HepG2 (cell line): ENCODE data around the gene MIB2. TPM values are rescaled to one million over a fixed set of nuclear protein-coding genes. Genes with fewer than 3 reads are reported as not detected.

Experiments used
- ATAC-seq: fragments of 200-7000 bp; cut with Tn5 transposase; 3 replicates; pipeline ENCODE4 v1.9.1; 2020; ENCODE audit warnings: mild to moderate bottlenecking, moderate library complexity
- BruUV-seq: library from RNA; stranded (reverse); fragments of 400-500 nt; replicated peaks from 2 replicates; lab custom pipeline; 2021; lab: Mats Ljungman, UMichigan
- CTCF ChIA-PET: fragments of 300-600 bp; formaldehyde crosslinking; extraction: SDS; loops from one replicate; lab custom pipeline; 2021; ENCODE audit warnings: low total read pairs, inconsistent platforms, low intra/inter-chr PET ratio; lab: Yijun Ruan, JAX
- POLR2A ChIA-PET: fragments of 350-600 bp; sonication (Branson Sonifier 250); formaldehyde crosslinking; loops from one replicate; lab custom pipeline; 2020; ENCODE audit warnings: antibody characterized with exemption, inconsistent platforms; lab: Yijun Ruan, JAX
- DNase-seq: peaks from one replicate; pipeline ENCODE4 v3.0.0-alpha.2; 2015; ENCODE audit warnings: low spot score
- FAIRE-seq: peaks from 3 replicates; lab custom pipeline; 2011; peaks lifted over from hg19 to GRCh38; lab: Jason Lieb, UNC
- H2AFZ ChIP-seq: one replicate; pipeline ENCODE4 v1.6.1; 2011; ENCODE audit warnings: low read length, inconsistent platforms
- H3K27ac ChIP-seq: fragments of 300-600 bp; 3 replicates; pipeline ENCODE4 v1.8.0; 2011; ENCODE audit warnings: mixed run types, mild to moderate bottlenecking, mixed read lengths, low read length, inconsistent platforms; ENCODE audit not compliant: insufficient read depth; ENCODE audit errors: extremely low read length
- H3K27me3 ChIP-seq, 2 experiments: fragments of 200-600 bp in 1 of 2; 2 replicates in 1 of 2; 3 replicates in 1 of 2; pipeline versions ENCODE4 v1.6.0 to v1.8.0; 2011; ENCODE audit warnings: low read length in 2 of 2, mild to moderate bottlenecking in 2 of 2, moderate library complexity in 2 of 2, inconsistent platforms in 1 of 2; ENCODE audit not compliant: insufficient read depth in 2 of 2, control insufficient read depth in 1 of 2
- H3K36me3 ChIP-seq, 2 experiments: fragments of 200-600 bp in 1 of 2; replicated peaks in 1 of 2; 2 replicates in 1 of 2; 3 replicates in 1 of 2; pipeline versions ENCODE4 v1.5.1 to v1.8.0; 2011; ENCODE audit warnings: low read length in 2 of 2, inconsistent platforms in 1 of 2; ENCODE audit not compliant: insufficient read depth in 2 of 2, control insufficient read depth in 1 of 2
- H3K4me1 ChIP-seq: 2 replicates; pipeline ENCODE4 v1.5.1; 2012; ENCODE audit warnings: low read length, inconsistent platforms; ENCODE audit not compliant: insufficient read depth
- H3K4me2 ChIP-seq: 2 replicates; pipeline ENCODE4 v1.6.0; 2011; ENCODE audit warnings: low read depth, low read length, inconsistent platforms
- H3K4me3 ChIP-seq, 3 experiments: fragments of 200-600 bp in 1 of 3; sonication (generic), shearing (Covaris generic) in 1 of 3; replicated peaks in 1 of 3; 2 replicates each; pipeline ENCODE4 v1.5.1; 2011 to 2016; ENCODE audit warnings: low read length in 3 of 3, inconsistent platforms in 2 of 3, low read depth in 2 of 3, mild to moderate bottlenecking in 2 of 3, control low read depth in 1 of 3, mixed read lengths in 1 of 3; ENCODE audit not compliant: insufficient read depth in 1 of 3
- H3K79me2 ChIP-seq: one replicate; pipeline ENCODE4 v1.6.1; 2011; ENCODE audit warnings: low read length, inconsistent platforms; ENCODE audit not compliant: insufficient read depth
- H3K9ac ChIP-seq: 2 replicates; pipeline ENCODE4 v1.6.0; 2011; ENCODE audit warnings: mild to moderate bottlenecking, low read depth, low read length, inconsistent platforms; ENCODE audit not compliant: insufficient read depth
- H3K9me3 ChIP-seq: 2 replicates; pipeline ENCODE4 v1.5.1; 2012; ENCODE audit warnings: mild to moderate bottlenecking, low read length
- H4K20me1 ChIP-seq: 2 replicates; pipeline ENCODE4 v1.6.0; 2011; ENCODE audit warnings: inconsistent platforms, mild to moderate bottlenecking, low read length, moderate library complexity; ENCODE audit not compliant: insufficient read depth
- ARNTL ChIP-seq: sonication (generic); formaldehyde crosslinking; IDR thresholded peaks from 2 replicates; pipeline ENCODE4 v1.4.0; 2020; ENCODE audit warnings: mild to moderate bottlenecking, missing genetic modification reagents
- ATRX ChIP-seq: sonication (generic); formaldehyde crosslinking; IDR thresholded peaks from 2 replicates; pipeline ENCODE4 v1.4.0; 2020; ENCODE audit warnings: missing genetic modification reagents, borderline replicate concordance
- HOXA5 ChIP-seq: sonication (generic); formaldehyde crosslinking; IDR thresholded peaks from 2 replicates; pipeline ENCODE4 v1.4.0; 2020; ENCODE audit warnings: missing genetic modification reagents
- NFYC ChIP-seq: IDR thresholded peaks from 2 replicates; pipeline ENCODE4 v1.6.1; 2016; ENCODE audit warnings: missing genetic modification reagents, missing compliant biosample characterization
- PHF20 ChIP-seq: sonication (generic); formaldehyde crosslinking; IDR thresholded peaks from 2 replicates; pipeline ENCODE4 v1.5.0; 2020; ENCODE audit warnings: mild to moderate bottlenecking, missing genetic modification reagents
- SRSF1 ChIP-seq: fragments of 200-400 bp; formaldehyde crosslinking; optimal IDR thresholded peaks from 2 replicates; pipeline ENCODE3; 2017; ENCODE audit warnings: mild to moderate bottlenecking, low read depth, low read length, moderate library complexity
- TEAD3 ChIP-seq: optimal IDR thresholded peaks from 2 replicates; pipeline ENCODE3; 2016; ENCODE audit warnings: borderline replicate concordance
- ZNF44 ChIP-seq: sonication (generic); formaldehyde crosslinking; IDR thresholded peaks from 2 replicates; pipeline ENCODE4 v1.5.1; 2020; ENCODE audit warnings: mild to moderate bottlenecking, missing genetic modification reagents
- WGBS: methylation state at CpG from one replicate; pipeline ENCODE4 v1.1.6; 2017; ENCODE audit warnings: low lambda C conversion rate; 5-methylcytosine and 5-hydroxymethylcytosine counted together
- in situ Hi-C: cut with HindIII; loops from 2 replicates; pipeline ENCODE4 v1.10.0; 2017; ENCODE audit warnings: low pct_unique_long_range_greater_than_20kb; ENCODE audit not compliant: extremely low pct_ligation_motif_present
- intact Hi-C: fragments of 100-400 bp; cut with micrococcal nuclease; formaldehyde crosslinking; loops from one replicate; pipeline ENCODE4 v1.10.0; 2022; ENCODE audit not compliant: unreplicated experiment
- polyA plus RNA-seq, 8 experiments: library from polyadenylated mRNA; depleted of rRNA in 3 of 8; stranded (reverse) in 7 of 8; unstranded in 1 of 8; fragments of >200 nt; fragmentation: Illumina TruSeq in 4 of 8; extraction: Trizol in 4 of 8; gene quantifications; 2 replicates each; pipeline versions ENCODE4 v1.2.1 to v1.2.3, GENCODE V29; 2011 to 2016; ENCODE audit warnings: low read depth in 4 of 8, missing spikeins in 1 of 8, mixed read lengths in 1 of 8; ENCODE audit not compliant: insufficient read depth in 1 of 8
- total RNA-seq, 5 experiments: library from RNA; depleted of rRNA; stranded (reverse); fragments of >200 nt; fragmentation: Illumina TruSeq; extraction: Trizol; gene quantifications; 2 replicates each; pipeline ENCODE4 v1.2.3, GENCODE V29; 2016; ENCODE audit warnings: low read depth in 1 of 5
- TF ChIP-seq, protein P1 (sequence below): sonication (generic); formaldehyde crosslinking; IDR thresholded peaks from 2 replicates; pipeline ENCODE4 v1.4.0; 2020; ENCODE audit warnings: missing genetic modification reagents
- TF ChIP-seq, protein P2 (sequence below): IDR thresholded peaks from 2 replicates; pipeline ENCODE4 v1.6.1; 2016; ENCODE audit warnings: missing compliant biosample characterization, missing genetic modification reagents, borderline replicate concordance
- TF ChIP-seq, protein P3 (sequence below): sonication (generic); formaldehyde crosslinking; IDR thresholded peaks from 2 replicates; pipeline ENCODE4 v1.4.0; 2020; ENCODE audit warnings: low read depth, missing genetic modification reagents
- TF ChIP-seq, protein P4 (sequence below): sonication (generic); formaldehyde crosslinking; IDR thresholded peaks from 2 replicates; pipeline ENCODE4 v1.4.0; 2020; ENCODE audit warnings: missing genetic modification reagents

MIB2 gene
- total and polyA plus RNA-seq, 2 of the 13 experiments (the other 11 are each of a cell fraction or from before 2014, with no cell fraction given) = 19.9 to 30.4 TPM

DNA sequence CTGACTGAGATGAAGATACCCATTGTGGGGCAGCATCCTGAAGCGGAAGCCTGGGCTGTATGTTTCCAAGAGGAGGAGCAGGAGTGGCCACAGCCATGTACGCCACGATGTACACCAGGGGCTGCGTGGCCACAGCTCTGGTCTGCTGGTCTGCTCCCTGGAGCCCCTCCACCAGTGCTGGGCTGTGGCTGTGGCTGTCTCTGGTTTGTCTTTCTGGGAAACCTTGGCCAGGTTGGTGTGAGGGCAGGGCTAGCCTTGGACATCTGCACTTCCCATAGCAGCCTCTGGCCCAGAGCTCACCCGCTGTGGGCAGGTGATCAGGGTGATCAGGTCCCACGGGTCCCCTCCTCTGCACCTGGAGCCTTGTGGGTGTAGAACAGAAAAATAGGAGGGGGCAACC lies 2.6 kb downstream of the MIB2 start (continued):
- TF ChIP-seq, protein P1, sequence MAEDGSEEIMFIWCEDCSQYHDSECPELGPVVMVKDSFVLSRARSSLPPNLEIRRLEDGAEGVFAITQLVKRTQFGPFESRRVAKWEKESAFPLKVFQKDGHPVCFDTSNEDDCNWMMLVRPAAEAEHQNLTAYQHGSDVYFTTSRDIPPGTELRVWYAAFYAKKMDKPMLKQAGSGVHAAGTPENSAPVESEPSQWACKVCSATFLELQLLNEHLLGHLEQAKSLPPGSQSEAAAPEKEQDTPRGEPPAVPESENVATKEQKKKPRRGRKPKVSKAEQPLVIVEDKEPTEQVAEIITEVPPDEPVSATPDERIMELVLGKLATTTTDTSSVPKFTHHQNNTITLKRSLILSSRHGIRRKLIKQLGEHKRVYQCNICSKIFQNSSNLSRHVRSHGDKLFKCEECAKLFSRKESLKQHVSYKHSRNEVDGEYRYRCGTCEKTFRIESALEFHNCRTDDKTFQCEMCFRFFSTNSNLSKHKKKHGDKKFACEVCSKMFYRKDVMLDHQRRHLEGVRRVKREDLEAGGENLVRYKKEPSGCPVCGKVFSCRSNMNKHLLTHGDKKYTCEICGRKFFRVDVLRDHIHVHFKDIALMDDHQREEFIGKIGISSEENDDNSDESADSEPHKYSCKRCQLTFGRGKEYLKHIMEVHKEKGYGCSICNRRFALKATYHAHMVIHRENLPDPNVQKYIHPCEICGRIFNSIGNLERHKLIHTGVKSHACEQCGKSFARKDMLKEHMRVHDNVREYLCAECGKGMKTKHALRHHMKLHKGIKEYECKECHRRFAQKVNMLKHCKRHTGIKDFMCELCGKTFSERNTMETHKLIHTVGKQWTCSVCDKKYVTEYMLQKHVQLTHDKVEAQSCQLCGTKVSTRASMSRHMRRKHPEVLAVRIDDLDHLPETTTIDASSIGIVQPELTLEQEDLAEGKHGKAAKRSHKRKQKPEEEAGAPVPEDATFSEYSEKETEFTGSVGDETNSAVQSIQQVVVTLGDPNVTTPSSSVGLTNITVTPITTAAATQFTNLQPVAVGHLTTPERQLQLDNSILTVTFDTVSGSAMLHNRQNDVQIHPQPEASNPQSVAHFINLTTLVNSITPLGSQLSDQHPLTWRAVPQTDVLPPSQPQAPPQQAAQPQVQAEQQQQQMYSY (CRISPR knock-in tag) = no peak
- TF ChIP-seq HOXA5 (no peak), ZNF44 (CRISPR knock-in tag) (no peak)
- TF ChIP-seq, all 625 proteins: peak for 0

DNA sequence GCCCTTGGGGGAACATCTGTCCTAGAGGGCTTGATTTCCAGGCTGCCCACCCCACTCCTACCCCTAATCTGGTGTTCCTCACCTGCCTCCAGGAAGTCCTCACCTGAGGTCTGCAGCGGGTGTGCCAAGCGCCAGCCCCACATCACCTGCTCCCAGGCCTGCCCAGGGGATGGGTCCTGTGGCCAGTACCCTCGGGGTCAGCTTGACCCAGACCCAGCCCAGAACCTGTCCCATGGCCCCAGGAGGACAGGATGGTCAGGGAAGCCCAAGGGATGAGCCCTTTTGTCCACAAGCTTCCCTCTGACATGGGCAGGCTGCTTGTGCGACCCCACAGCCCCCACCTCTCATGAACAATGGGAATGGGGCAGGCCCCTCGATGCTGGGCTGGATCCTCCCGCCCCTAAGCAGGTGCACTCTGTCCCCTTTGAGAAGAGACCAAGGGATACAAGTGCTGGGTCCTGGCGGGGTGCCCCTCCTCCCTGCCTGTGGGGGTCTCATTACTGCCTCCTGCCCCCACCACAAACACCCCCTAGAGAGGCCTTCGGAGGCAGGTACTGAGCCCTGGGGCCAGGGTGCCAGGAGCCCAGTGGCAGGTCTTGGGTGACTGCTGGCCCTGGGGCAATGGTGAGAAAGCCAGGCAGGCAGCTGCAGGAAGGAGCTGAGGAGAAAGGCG lies 3.2 kb downstream of the MIB2 start:
- Histone ChIP-seq H3K4me1 (peaks cover 19% of the 10 kb centered on the region), H3K36me3 (peaks cover 1 to 14% of the 10 kb centered on the region in 2 experiments; a peak in 2 of 5 replicates), H3K79me2 (peaks cover 17% of the 10 kb centered on the region), H3K9me3 (no peaks in the 10 kb centered on the region), H4K20me1 (peaks cover 8% of the 10 kb centered on the region; the same call in 1 of the 2 replicates), H2AFZ (no peak overlapping the region), H3K9ac (no peak overlapping the region), H3K4me3 (no peak overlapping the region), H3K4me2 (no peak overlapping the region), H3K27me3 (no peaks in the 10 kb centered on the region; a peak in 1 of 5 replicates), H3K27ac (no peak overlapping the region)
- CTCF ChIA-PET = no interaction called here
- no TSS peak for BruUV-seq
- POLR2A ChIA-PET = no interaction called here
- DNase-seq = no peak
- no peak for FAIRE-seq
- WGBS = 87% methylated on average over 4 of the region's 9 CpGs
- in situ Hi-C loops (loop anchor here (5.0 kb wide), 1 partner anchor 41 kb away; no protein-coding TSS in a partner anchor), intact Hi-C loops (no loop called here)
- no peak for ATAC-seq
- TF ChIP-seq NFYC (CRISPR knock-in tag) (no peak), ATRX (CRISPR knock-in tag) (no peak), PHF20 (CRISPR knock-in tag) (no peak), TEAD3 (CRISPR knock-in tag) (no peak), ARNTL (CRISPR knock-in tag) (no peak), SRSF1 (no peak)
- TF ChIP-seq, protein P2, sequence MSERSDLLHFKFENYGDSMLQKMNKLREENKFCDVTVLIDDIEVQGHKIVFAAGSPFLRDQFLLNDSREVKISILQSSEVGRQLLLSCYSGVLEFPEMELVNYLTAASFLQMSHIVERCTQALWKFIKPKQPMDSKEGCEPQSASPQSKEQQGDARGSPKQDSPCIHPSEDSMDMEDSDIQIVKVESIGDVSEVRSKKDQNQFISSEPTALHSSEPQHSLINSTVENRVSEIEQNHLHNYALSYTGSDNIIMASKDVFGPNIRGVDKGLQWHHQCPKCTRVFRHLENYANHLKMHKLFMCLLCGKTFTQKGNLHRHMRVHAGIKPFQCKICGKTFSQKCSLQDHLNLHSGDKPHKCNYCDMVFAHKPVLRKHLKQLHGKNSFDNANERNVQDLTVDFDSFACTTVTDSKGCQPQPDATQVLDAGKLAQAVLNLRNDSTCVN = no peak
- TF ChIP-seq, protein P3, sequence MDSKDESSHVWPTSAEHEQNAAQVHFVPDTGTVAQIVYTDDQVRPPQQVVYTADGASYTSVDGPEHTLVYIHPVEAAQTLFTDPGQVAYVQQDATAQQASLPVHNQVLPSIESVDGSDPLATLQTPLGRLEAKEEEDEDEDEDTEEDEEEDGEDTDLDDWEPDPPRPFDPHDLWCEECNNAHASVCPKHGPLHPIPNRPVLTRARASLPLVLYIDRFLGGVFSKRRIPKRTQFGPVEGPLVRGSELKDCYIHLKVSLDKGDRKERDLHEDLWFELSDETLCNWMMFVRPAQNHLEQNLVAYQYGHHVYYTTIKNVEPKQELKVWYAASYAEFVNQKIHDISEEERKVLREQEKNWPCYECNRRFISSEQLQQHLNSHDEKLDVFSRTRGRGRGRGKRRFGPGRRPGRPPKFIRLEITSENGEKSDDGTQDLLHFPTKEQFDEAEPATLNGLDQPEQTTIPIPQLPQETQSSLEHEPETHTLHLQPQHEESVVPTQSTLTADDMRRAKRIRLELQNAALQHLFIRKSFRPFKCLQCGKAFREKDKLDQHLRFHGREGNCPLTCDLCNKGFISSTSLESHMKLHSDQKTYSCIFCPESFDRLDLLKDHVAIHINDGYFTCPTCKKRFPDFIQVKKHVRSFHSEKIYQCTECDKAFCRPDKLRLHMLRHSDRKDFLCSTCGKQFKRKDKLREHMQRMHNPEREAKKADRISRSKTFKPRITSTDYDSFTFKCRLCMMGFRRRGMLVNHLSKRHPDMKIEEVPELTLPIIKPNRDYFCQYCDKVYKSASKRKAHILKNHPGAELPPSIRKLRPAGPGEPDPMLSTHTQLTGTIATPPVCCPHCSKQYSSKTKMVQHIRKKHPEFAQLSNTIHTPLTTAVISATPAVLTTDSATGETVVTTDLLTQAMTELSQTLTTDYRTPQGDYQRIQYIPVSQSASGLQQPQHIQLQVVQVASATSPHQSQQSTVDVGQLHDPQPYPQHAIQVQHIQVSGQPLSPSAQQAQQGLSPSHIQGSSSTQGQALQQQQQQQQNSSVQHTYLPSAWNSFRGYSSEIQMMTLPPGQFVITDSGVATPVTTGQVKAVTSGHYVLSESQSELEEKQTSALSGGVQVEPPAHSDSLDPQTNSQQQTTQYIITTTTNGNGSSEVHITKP = no peak
- TF ChIP-seq, protein P4, sequence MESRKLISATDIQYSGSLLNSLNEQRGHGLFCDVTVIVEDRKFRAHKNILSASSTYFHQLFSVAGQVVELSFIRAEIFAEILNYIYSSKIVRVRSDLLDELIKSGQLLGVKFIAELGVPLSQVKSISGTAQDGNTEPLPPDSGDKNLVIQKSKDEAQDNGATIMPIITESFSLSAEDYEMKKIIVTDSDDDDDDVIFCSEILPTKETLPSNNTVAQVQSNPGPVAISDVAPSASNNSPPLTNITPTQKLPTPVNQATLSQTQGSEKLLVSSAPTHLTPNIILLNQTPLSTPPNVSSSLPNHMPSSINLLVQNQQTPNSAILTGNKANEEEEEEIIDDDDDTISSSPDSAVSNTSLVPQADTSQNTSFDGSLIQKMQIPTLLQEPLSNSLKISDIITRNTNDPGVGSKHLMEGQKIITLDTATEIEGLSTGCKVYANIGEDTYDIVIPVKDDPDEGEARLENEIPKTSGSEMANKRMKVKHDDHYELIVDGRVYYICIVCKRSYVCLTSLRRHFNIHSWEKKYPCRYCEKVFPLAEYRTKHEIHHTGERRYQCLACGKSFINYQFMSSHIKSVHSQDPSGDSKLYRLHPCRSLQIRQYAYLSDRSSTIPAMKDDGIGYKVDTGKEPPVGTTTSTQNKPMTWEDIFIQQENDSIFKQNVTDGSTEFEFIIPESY (CRISPR knock-in tag) = no peak
- TF ChIP-seq, all 625 proteins: peak for 0
